GM19395 (cell line): ENCODE results near the gene MYPOP.
A peak's percentile ranks its signal among the peaks of the same experiment; 100 is the strongest.

Source experiments
- ATAC-seq: cut with Tn5 transposase; IDR thresholded peaks from one replicate; pipeline ENCODE4 v1.9.1; 2021; ENCODE audit warnings: mild to moderate bottlenecking, moderate library complexity; ENCODE audit not compliant: unreplicated experiment

The MYPOP gene, protein sequence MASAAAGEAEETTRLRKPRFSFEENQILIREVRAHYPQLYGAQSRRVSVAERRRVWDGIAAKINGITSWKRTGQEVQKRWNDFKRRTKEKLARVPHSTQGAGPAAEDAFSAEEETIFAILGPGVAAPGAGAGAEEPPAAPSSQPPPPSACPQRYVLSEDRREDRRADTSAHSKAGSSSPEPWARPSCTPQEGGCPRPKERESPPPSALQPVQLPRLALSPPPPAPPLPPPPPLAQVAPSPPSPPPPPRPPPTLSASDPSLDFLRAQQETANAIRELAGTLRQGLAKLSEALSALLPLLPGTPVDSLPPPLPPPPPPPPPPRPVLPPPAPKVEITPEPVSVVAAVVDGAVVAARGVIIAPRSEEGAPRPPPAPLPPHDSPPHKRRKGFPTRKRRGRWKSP

DNA sequence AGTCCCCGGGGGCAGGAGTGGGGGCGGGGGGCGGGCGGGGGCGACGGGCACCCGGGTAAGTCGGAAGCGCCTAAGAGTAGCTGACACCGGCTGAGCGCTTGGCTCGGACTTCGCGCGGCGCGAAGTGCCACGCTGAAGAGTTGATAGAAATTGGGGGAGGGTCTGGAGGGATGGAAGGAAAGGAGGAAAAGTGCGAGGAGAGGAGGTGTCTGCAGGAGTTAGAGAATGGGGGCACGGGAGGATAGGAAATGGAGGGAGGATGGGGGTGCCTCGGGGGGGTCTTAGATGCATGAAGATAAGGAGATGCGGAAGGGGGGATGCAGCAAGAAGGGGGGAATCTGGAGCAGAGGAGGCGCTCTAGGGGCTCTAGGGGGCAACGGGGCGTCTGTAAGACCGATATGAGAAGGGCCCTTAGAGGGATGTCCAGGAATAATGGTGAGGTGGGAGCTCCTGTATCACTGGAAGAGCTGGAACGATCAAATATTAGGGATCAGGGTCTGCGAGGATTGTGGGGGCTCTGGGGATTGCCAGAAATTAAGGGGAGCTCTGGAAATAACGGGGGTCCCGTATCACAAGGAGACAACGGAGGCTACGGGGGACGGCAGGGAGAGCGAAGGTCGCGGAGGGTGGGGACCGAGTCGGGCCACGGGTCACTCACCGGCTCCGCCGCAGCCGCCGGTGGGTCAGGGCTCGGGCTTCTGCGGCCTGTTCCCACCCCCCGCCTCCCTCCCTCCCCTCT lies at the start of gene MYPOP:
Gene MYPOP (minus strand): TSS at position 702 of the 739 bp plus-strand sequence. CDS start 840 bp downstream, outside the sequence.
- ATAC-seq, result no peak

DNA sequence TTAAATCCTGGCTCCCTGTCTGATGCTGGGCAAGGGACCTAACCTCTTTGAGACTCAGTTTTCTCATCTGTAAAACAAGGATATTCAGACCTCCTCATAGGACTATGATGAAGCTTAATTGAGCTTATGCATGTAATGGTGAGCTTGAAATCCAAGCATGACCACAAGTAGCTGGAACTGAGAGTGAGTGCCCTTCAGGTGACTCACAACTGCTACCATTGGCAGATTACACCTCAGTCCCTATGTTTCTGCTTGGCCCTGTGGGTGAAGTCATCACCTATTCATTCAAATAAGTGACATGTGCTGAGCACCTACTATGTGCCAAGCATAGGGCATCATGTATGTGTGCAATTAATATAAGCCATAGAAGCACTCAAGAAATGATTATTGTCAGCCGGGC lies 45.5 kb upstream of the MYPOP start:
- ATAC-seq, result no peak

DNA sequence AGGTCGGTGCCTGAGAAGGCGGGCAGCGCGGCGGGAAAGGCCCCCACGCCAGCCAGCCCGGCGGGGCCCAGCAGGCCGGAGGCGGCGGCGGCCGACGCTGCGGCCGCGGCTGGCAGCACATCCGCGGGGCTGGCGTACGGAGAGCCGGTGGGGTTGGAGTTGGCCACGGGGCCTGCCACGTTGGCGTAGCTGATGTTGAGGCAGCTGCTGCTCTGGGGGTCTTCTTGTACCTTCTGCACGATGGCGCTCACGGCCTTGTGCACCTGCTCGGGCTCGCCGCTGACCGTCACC lies 38.0 kb upstream of the MYPOP start:
- no peak for ATAC-seq

GRCh38 chr19:45939792-45940514 lies 37.5 kb upstream of the MYPOP start:
- ATAC-seq, result no peak

GRCh38 chr19:45938733-45939319 lies 36.4 kb upstream of the MYPOP start:
- ATAC-seq, result no peak

DNA sequence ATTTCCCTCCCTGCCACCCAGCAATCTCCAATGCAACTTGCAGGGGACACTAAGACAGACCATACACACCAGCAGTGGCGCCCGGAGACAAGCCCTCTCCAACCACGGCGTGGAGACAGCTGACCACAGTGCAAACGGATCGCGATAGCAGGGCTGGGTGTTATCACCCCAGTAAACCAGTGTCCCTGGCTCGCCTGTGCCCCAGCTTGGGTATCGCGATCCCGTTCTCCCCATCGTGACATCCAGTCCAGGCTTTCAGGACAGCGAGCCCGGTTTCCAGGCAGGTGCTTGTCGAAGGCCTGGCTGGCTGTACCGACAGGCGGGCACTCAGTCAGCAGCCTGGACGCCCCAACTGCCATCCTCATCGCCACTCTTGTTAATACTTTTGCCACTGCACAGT lies 32.9 kb upstream of the MYPOP start:
- ATAC-seq, result no peak

DNA sequence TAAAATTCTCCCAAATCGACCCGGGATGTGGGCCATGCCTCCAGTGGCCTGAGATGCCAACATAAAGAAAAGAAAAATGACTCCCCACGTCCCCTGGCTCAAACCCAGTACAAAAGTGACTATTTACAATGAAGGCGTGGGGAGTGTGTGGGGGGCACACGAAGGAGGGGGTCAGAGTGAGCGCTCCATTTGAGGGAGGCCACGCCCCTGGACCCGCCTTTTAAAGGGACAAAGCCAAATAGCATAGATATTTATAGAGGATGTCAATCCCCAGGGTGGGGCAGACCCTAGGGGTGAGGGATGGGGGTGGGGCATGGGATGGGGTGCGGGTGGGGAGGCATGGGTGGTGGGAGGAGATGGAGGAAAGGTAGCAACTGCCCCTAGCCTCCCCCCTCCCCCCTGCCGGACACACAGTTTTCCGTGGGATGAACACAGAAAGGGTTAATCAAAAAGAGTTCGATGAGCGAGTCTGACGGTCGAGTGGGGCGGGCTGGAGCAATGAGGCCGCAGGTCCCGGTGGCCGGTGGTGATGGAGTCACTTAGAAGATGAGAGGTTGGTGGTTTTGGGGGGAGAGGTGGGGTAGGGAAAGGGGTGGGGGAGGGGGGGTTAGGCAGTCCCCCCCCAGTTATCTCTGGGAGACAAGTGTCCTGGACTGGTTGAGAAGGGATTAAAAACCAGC lies 32.3 kb upstream of the MYPOP start:
- no peak for ATAC-seq

DNA sequence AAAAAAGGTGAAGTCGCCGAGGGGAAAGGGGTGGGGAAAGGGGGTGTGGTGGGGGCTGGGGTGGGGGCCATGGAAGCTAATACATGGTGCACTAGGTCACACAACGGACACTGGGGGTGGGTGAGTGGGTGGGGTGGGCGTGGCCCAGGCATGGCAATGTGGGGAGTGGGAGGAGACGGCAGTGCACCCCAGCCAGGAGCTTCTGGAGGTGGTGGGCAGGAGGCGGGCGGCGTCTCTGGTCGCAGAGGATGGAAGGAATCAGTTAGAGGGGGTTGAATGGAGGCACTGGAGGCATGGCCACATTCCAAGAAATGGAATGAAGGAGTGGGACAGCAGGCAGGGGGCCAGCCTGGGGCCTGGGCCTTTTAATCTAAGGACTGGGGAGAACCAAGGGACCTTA lies 31.3 kb upstream of the MYPOP start:
- ATAC-seq, result no peak

- no peak for ATAC-seq
These were observed 28.6 kb upstream of the MYPOP start for GRCh38 chr19:45931055-45931454.

GRCh38 chr19:45929247-45929646 lies 26.8 kb upstream of the MYPOP start:
- ATAC-seq, result no peak

DNA sequence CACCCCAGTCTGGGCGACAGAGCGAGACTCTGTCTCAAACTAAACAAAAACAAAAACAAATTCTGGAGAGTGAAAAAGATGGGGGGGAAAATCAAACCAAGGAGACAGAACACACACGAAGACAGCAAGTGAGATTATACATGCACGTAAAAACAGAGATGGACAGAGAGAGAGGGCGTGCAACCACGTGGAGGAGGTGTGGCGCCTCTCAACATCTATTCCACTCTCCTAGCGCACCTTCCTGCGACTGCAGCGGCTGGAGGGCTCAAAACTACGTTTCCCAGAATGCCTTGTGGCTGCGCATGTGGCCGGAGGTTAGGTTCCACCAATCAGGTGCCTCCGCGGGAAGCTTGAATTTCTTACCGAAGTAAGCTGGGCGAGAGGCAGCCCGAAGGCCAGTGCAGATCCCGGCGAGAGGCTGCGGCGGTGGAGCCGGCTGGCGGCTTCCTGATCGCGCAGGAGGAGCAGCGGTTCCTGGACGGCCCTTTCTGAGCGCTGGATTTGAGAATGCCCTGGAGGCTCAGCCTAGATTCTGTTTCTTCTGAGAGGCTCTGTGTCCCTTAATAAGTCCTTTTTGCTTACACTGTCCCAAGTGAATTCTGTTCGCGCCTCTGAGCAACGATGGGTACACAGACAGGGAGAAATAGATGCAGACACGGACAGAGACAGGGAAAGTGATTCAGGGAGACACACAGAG lies 25.3 kb upstream of the MYPOP start:
- peak; percentile 71 for ATAC-seq

GRCh38 chr19:45924891-45925447 lies 22.6 kb upstream of the MYPOP start:
- no peak for ATAC-seq

- ATAC-seq, result no peak
These were observed 19.9 kb upstream of the MYPOP start for GRCh38 chr19:45922281-45922680.

DNA sequence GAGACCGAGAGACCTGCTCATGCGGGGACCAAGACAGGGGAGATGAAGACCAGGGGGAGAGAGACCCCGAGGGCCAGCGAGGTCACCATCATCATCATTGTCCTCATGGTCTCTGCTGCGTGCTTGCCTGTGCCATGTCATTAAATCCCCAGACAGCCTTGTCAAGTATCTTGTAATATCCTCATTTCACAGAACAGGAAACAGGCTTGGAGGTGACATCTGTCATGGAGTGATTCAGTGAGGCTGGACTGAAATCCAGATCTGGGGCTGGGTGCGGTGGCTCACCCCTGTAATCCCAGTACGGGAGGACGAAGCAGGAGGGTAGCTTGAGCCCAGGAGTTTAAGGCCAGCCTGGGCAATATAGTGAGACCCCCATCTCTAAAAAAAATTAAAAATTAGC lies 18.0 kb upstream of the MYPOP start:
- no peak for ATAC-seq

- no peak for ATAC-seq
These were observed 17.3 kb upstream of the MYPOP start for GRCh38 chr19:45919678-45920077.

GRCh38 chr19:45918721-45919120 lies 16.3 kb upstream of the MYPOP start:
- no peak for ATAC-seq

DNA sequence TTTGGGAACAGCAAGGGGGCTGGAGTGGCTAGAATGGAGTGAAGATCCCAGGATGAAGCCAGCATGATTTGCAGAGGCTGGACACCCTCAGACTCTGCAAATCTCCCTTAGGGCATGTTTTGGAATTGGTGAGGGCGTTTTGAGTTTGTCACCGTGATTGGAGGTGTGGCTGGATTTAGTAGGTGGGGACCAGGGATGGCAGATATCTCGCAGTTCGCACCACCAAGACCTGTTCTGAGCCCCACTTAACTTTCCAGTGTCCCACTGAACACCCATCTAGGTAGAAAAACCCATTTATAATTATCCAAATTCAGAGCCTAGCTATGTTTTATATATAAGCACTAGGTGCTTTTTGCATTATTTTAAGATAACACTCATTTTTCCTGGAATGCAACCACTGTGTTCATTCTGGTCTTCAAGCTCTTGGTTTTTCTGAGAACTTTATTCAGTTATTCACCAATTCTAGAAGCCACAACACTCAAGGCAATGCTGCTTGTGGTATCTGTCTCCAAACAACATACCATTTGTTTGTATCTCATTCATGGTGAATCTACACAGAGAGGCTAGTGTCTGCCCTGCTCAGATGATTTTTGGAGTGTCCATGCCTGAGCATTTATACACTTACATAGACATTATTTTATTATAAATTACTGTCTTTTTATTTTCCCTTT lies 15.1 kb upstream of the MYPOP start:
- no peak for ATAC-seq

DNA sequence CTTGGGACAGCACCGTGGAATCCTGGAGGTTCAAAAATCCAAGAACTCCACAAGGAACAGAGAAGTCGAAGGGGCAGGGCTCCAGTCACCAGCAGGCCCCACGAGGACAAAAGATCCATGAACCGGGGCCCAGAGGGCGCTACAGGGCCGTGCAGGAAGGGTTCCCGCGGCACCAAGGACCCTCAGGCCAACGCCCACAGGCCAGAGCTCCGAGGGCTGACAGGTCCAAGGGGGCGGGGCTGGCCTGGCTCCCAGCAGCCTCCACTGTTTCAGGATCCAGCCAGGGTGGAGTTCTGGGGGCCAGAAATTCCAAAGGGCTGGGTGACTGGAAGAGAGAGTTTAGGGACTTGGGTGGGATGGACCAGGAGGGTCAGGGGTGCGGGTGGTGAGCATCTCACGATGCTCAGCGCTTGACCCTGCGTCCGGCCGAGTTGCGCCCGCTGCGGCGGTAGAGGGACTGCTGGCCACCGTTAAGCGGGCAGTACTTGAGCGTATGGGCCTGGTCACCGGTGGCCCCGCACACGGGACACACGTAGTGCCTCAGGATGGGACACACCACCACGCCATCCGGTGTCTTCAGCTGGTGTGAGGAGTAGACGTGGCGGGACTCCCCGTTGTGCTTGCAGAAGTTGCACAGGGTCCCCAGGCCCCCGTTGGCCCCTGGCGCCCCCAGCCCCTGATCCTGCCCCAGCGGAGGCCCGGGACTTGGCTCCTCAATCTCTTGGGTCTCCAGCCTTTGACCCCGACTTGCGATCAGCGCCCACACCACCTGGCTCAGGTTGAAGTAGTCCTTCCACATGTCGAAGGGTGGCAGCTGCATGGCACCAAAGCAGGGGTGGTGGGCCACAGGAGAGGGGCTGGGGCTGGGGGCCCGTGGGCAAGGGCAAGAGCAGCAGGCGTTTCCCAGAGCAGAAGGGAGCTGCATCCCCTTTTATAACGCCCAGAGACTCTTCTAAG lies 11.7 kb upstream of the MYPOP start, which contains the start of gene NANOS2:
Gene NANOS2 (minus strand): TSS at position 905 of the 957 bp plus-strand sequence. CDS start 85 bp downstream, at position 820.
- no peak for ATAC-seq
